ENCODE results near the gene WFIKKN2. TPM values are rescaled to one million over a fixed set of nuclear protein-coding genes. Genes with fewer than 3 reads are reported as not detected.

Gene WFIKKN2
- total and polyA plus RNA-seq, 4 donors, result 0.01 to 0.31 (median 0.13) TPM

GRCh38 chr17:50816271-50816670 lies 19.1 kb upstream of the WFIKKN2 start:
- no peak for DNase-seq
- no peak for ATAC-seq (ENCODE audit: insufficient read depth, low FRiP score)
- 62 to 75% methylated on average over 5 of the region's 5 CpGs for WGBS, 2 donors
- Histone ChIP-seq H3K36me3 (ENCODE audit: control insufficient read depth in 4 of 4, insufficient read depth in 4 of 4, low read length in 4 of 4) (no peaks in the 10 kb centered on the region), H3K27ac (ENCODE audit: low read depth in 1 of 2, low read length in 1 of 2) (no peak overlapping the region), H3K9me3 (ENCODE audit: control insufficient read depth in 4 of 4, insufficient read depth in 3 of 4, low read length in 3 of 4) (no peaks in the 10 kb centered on the region), H3K4me1 (ENCODE audit: control insufficient read depth in 5 of 5, insufficient read depth in 5 of 5, low read length in 5 of 5) (no peaks in the 10 kb centered on the region), H3K9ac (ENCODE audit: insufficient read depth in 1 of 2, low read length in 2 of 2) (no peak overlapping the region), H3K27me3 (ENCODE audit: control insufficient read depth in 3 of 3, insufficient read depth in 3 of 3, low read length in 2 of 3) (no peaks in the 10 kb centered on the region), H3K4me3 (no peak overlapping the region)
- no peak for TF ChIP-seq CTCF (IDR thresholded peaks at IDR 0.05; ENCODE audit: control extremely low read depth, extremely low read depth)

GRCh38 chr17:50816771-50817751 lies 18.3 kb upstream of the WFIKKN2 start:
- DNase-seq (peak in 1 of 3 donors; percentile 24), ATAC-seq (ENCODE audit: insufficient read depth, low FRiP score) (peak; percentile 53)
- no peak overlapping the region for H3K27ac ChIP-seq (ENCODE audit: low read depth in 1 of 2, low read length in 1 of 2)
- no peak overlapping the region for H3K4me3 ChIP-seq
- WGBS, 2 donors, result 25 to 32% methylated on average over 27 of the region's 27 CpGs
- no peaks in the 10 kb centered on the region for H3K27me3 ChIP-seq (ENCODE audit: control insufficient read depth in 3 of 3, insufficient read depth in 3 of 3, low read length in 2 of 3)
- no peaks in the 10 kb centered on the region for H3K4me1 ChIP-seq (ENCODE audit: control insufficient read depth in 5 of 5, insufficient read depth in 5 of 5, low read length in 5 of 5)
- peak; percentile 23 for TF ChIP-seq CTCF (IDR thresholded peaks at IDR 0.05; ENCODE audit: control extremely low read depth, extremely low read depth)
- no peaks in the 10 kb centered on the region for H3K9me3 ChIP-seq (ENCODE audit: control insufficient read depth in 4 of 4, insufficient read depth in 3 of 4, low read length in 3 of 4)
- H3K36me3 ChIP-seq (ENCODE audit: control insufficient read depth in 4 of 4, insufficient read depth in 4 of 4, low read length in 4 of 4), result no peaks in the 10 kb centered on the region
- no peak overlapping the region for H3K9ac ChIP-seq (ENCODE audit: insufficient read depth in 1 of 2, low read length in 2 of 2)

GRCh38 chr17:50817838-50818237 lies 17.5 kb upstream of the WFIKKN2 start:
- H3K9ac ChIP-seq (ENCODE audit: insufficient read depth in 1 of 2, low read length in 2 of 2), result no peak overlapping the region
- no peak overlapping the region for H3K27ac ChIP-seq (ENCODE audit: low read depth in 1 of 2, low read length in 1 of 2)

More at GRCh38 chr17:50817838-50818237, 17.5 kb upstream of the WFIKKN2 start:
- Histone ChIP-seq H3K27me3 (ENCODE audit: control insufficient read depth in 3 of 3, insufficient read depth in 3 of 3, low read length in 2 of 3) (no peaks in the 10 kb centered on the region), H3K36me3 (ENCODE audit: control insufficient read depth in 4 of 4, insufficient read depth in 4 of 4, low read length in 4 of 4) (no peaks in the 10 kb centered on the region), H3K9me3 (ENCODE audit: control insufficient read depth in 4 of 4, insufficient read depth in 3 of 4, low read length in 3 of 4) (no peaks in the 10 kb centered on the region), H3K4me3 (no peak overlapping the region), H3K4me1 (ENCODE audit: control insufficient read depth in 5 of 5, insufficient read depth in 5 of 5, low read length in 5 of 5) (no peaks in the 10 kb centered on the region)
- no peak for ATAC-seq (ENCODE audit: insufficient read depth, low FRiP score)
- 60 to 82% methylated on average over 7 of the region's 7 CpGs for WGBS, 2 donors
- no peak for DNase-seq
- TF ChIP-seq CTCF (IDR thresholded peaks at IDR 0.05; ENCODE audit: control extremely low read depth, extremely low read depth), result no peak
